Heart right ventricle (tissue), 16 donors: ENCODE results near the gene RAP1GAP2. TPM values are rescaled to one million over a fixed set of nuclear protein-coding genes. Genes with fewer than 3 reads are reported as not detected.
A peak's percentile ranks its signal among the peaks of the same experiment; 100 is the strongest.
"Not testable (repeated sequence)": the region's sequence is repeated elsewhere in the genome, so short reads cannot be mapped to it uniquely, and the experiment has no call there.

Experiments used
- ATAC-seq, 8 donors: fragments of 200-7000 bp; cut with Tn5 transposase; one replicate each; pipeline ENCODE4 v1.9.1; 2020; ENCODE audit warnings: mild to moderate bottlenecking in 8 of 8, moderate library complexity in 8 of 8, moderate number of reproducible peaks in 1 of 8
- DNase-seq, 2 donors: peaks; one replicate each; pipeline ENCODE4 v3.0.0-alpha.2; 2020
- H3K27ac ChIP-seq, 10 donors: fragments of 200-600 bp; sonication (generic) in 2 of 10; one replicate each; pipeline versions ENCODE4 v1.5.0 to v1.8.0; 2020 to 2022; ENCODE audit warnings: mild to moderate bottlenecking in 3 of 10
- H3K27me3 ChIP-seq, 7 donors: fragments of 200-600 bp; one replicate each; pipeline ENCODE4 v1.8.0; 2021 to 2022; ENCODE audit warnings: mild to moderate bottlenecking in 2 of 7
- H3K36me3 ChIP-seq, 9 donors: fragments of 200-600 bp; sonication (generic) in 1 of 9; one replicate each; pipeline versions ENCODE4 v1.5.0 to v1.8.0; 2020 to 2022; ENCODE audit warnings: mild to moderate bottlenecking in 2 of 9
- H3K4me1 ChIP-seq, 9 donors: fragments of 200-600 bp; sonication (generic) in 1 of 9; one replicate each; pipeline versions ENCODE4 v1.5.0 to v1.8.0; 2020 to 2022; ENCODE audit warnings: mild to moderate bottlenecking in 4 of 9
- H3K4me3 ChIP-seq, 10 donors: fragments of 200-600 bp; sonication (generic) in 2 of 10; one replicate each; pipeline versions ENCODE4 v1.5.0 to v1.8.0; 2020 to 2022; ENCODE audit warnings: mild to moderate bottlenecking in 7 of 10, moderate library complexity in 2 of 10
- H3K9me3 ChIP-seq, 11 donors: fragments of 200-600 bp in 10 of 11; sonication (generic) in 2 of 11; one replicate each; pipeline versions ENCODE4 v1.5.0 to v1.8.0; 2013 to 2022; ENCODE audit warnings: mild to moderate bottlenecking in 2 of 11, control low read depth in 1 of 11, moderate library complexity in 1 of 11
- WGBS, 2 donors: extraction: QIAGEN DNeasy Blood & Tissue Kit; methylation state at CpG; one replicate each; pipeline ENCODE4 v1.1.7; 2013; ENCODE audit warnings: inconsistent platforms in 1 of 2; 5-methylcytosine and 5-hydroxymethylcytosine counted together
- intact Hi-C, 10 donors: fragments of 100-400 bp; cut with DNase I; formaldehyde crosslinking; loops; one replicate each; pipeline versions ENCODE4 v1.11.1 to v1.14.2; 2022
- polyA plus RNA-seq, 2 donors: library from polyadenylated mRNA; stranded (reverse); fragments of 200-250 nt; gene quantifications; one replicate each; pipeline ENCODE4 v1.2.3, GENCODE V29; 2013
- total RNA-seq, 10 donors: library from RNA; stranded (reverse); fragmentation: NEBNext Ultra II Directional in 3 of 10; extraction: Animal tissue kit (Norgen Biotek cat#: 25700) in 3 of 10; gene quantifications; one replicate each; pipeline versions ENCODE4 v1.2.1 to v1.2.4, GENCODE V29; 2021 to 2023
- TF ChIP-seq, protein P1 (sequence below), 9 donors: fragments of 200-600 bp; sonication (generic) in 2 of 9; IDR thresholded peaks; one replicate each; pipeline versions ENCODE4 v1.5.0 to v1.8.0; 2021 to 2022; ENCODE audit warnings: antibody characterized with exemption in 9 of 9, mild to moderate bottlenecking in 5 of 9, moderate library complexity in 1 of 9
- donor health status: Arrhythmogenic right ventricular cardiomyopathy.
- donor health status: ischemic (EF 13 %, LVEDD 7.1; RV severe dilation, severe dysfunction).
- donor health status: healthy with polysubstance abuse.
- donor health status: DM: no; HTN: yes; CAD: no.
- donor health status: DM: no; HTN: no; CAD: no.
- donor health status: ischemic (EF 25% LVEDD 6.9; RV normal size, moderate dysfunction).
- donor health status: ischemic (EF 25% LVEDD 5.7; RV mildly dilated, moderate dysfunction).
- donor health status: healthy.
- donor health status: DM: yes; HTN: yes; CAD: no.
- donor health status: Ischemic cardiomyopathy.
- donor health status: ischemic (EF 35%, LVEDD 5.7; RV mildly dilated, moderate dysfunction).
- donor health status: nonischemic (EF 11% LVEDD 7.7; RV severe dilation, severe dysfunction).
- donor health status: DM: yes; HTN: yes; CAD: no.
- donor health status: PGD.
- donor health status: ischemic (EF 29% LVEDD 5.4; RV normal size, mild dysfunction).
- donor health status: nonischemic (EF 23%, LVEDD 6.1; RV moderate dilation, normal function).

RAP1GAP2 gene
- total and polyA plus RNA-seq, 12 donors: 9.5 to 51.3 (median 34.6) TPM

DNA sequence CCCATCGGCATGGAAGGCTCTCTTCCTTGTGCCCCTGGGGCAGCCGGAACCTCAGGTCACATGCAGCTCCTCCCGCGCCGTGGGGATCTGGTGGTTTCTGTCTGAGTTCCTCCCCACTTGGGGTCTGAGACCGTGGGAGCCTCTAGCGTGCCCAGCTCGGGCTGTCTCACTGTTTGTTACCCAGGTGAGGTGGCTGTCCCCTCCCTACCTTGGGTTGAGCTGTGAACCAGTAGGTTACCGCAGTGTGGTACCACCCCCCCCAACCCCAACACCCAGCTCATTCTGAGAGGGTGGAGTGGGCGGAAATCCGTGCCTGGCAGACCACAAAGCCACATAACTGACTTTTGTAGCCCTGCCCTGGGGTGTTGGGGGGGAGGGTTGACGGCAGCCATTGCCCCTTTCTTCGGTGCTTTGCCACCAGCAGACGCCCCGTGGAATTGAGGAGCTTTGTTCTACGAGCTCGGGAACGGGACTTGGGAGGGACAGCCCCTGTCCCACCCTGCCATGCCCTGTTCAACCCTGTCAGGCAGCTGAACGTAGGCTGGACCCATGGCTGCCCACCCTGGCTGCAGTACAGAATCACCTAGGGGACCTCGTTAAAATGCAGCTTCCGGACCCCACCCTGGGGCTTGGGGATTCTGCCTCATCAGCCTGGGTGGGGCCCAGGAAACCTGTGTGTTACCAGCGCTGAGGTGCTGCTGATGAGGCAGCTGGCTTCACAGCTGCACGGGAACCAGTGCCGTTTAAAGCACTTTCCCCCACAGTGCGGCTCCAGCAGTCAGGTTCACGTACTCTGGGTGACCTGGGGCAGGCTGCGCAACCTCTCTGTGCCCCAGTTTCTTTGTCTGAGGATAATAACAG lies 18.5 kb downstream of the RAP1GAP2 start:
- H3K36me3 ChIP-seq: no peaks in the 10 kb centered on the region
- ATAC-seq: peak in 7 of 8 donors; percentile 37 to 66 (median 51)
- peaks cover 0 to 39% (median 0%) of the 10 kb centered on the region in 9 donors for H3K4me1 ChIP-seq
- peak overlapping the region in 1 of 10 donors; percentile 69 for H3K27ac ChIP-seq
- no peaks in the 10 kb centered on the region for H3K9me3 ChIP-seq
- H3K27me3 ChIP-seq: peaks cover 0 to 8% (median 0%) of the 10 kb centered on the region in 7 donors
- 63 to 66% methylated on average over 27 of the region's 27 CpGs for WGBS, 2 donors
- H3K4me3 ChIP-seq: peak overlapping the region in 1 of 10 donors; percentile 46
- peak in 1 of 2 donors; percentile 13 for DNase-seq
- TF ChIP-seq, protein P1, sequence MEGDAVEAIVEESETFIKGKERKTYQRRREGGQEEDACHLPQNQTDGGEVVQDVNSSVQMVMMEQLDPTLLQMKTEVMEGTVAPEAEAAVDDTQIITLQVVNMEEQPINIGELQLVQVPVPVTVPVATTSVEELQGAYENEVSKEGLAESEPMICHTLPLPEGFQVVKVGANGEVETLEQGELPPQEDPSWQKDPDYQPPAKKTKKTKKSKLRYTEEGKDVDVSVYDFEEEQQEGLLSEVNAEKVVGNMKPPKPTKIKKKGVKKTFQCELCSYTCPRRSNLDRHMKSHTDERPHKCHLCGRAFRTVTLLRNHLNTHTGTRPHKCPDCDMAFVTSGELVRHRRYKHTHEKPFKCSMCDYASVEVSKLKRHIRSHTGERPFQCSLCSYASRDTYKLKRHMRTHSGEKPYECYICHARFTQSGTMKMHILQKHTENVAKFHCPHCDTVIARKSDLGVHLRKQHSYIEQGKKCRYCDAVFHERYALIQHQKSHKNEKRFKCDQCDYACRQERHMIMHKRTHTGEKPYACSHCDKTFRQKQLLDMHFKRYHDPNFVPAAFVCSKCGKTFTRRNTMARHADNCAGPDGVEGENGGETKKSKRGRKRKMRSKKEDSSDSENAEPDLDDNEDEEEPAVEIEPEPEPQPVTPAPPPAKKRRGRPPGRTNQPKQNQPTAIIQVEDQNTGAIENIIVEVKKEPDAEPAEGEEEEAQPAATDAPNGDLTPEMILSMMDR (IDR thresholded peaks at IDR 0.05): no peak
- intact Hi-C loops: no loop called here

DNA sequence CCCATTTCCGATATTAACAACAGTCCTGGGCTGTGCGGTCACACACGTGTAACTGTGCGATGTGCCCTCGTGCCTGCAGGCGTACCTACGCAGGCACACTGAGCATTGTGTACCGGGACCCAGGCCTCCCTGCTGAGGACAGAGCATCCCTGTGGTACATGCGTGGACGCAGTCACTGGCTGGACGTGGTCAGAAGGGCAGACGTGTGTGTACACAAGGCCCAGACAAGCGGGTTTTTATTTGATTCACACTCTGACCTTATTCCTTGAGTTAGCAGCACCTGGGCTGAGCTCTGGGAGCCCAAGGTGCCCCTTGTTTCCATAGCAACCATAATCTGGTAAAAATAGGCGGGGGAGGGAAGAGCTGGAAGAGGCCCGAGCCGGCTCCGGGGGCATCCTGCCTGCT lies 19.5 kb downstream of the RAP1GAP2 start:
- H3K9me3 ChIP-seq: no peaks in the 10 kb centered on the region
- peaks cover 0 to 13% (median 0%) of the 10 kb centered on the region in 7 donors for H3K27me3 ChIP-seq
- H3K4me1 ChIP-seq: peaks cover 0 to 39% (median 0%) of the 10 kb centered on the region in 9 donors
- intact Hi-C loops: no loop called here
- TF ChIP-seq, protein P1 (IDR thresholded peaks at IDR 0.05): no peak
- no peak overlapping the region for H3K27ac ChIP-seq
- peak in 1 of 8 donors; percentile 33 for ATAC-seq
- no peaks in the 10 kb centered on the region for H3K36me3 ChIP-seq
- DNase-seq: no peak
- no peak overlapping the region for H3K4me3 ChIP-seq
- 77 to 79% methylated on average over 17 of the region's 17 CpGs for WGBS, 2 donors

DNA sequence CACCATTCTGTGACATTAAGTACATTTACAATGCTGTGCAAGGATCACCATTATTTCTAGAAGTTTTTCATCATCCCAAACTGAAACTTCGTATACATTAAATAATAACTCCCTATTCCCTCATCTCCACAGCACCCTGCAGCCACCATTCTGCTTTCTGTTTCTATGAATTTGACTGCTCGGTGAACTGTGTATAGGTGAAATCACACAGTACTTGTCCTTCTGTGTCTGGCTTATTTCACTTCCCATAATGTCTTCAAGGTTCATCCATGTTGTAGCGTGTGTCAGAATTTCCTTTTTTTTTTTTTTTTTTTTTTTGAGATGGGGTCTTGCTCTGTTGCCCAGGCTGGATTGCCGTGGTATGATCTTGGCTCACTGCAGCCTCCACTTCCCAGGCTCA lies 20.4 kb downstream of the RAP1GAP2 start:
- Histone ChIP-seq H3K36me3 (no peaks in the 10 kb centered on the region), H3K27ac (no peak overlapping the region), H3K4me3 (no peak overlapping the region), H3K27me3 (peaks cover 0 to 13% (median 0%) of the 10 kb centered on the region in 7 donors), H3K9me3 (no peaks in the 10 kb centered on the region), H3K4me1 (peaks cover 0 to 39% (median 0%) of the 10 kb centered on the region in 9 donors)
- intact Hi-C loops: no loop called here
- TF ChIP-seq, protein P1 (IDR thresholded peaks at IDR 0.05): no peak
- DNase-seq (no peak), ATAC-seq (no peak)
- WGBS, 2 donors: no CpG with 5 or more reads among the region's 4 CpGs

DNA sequence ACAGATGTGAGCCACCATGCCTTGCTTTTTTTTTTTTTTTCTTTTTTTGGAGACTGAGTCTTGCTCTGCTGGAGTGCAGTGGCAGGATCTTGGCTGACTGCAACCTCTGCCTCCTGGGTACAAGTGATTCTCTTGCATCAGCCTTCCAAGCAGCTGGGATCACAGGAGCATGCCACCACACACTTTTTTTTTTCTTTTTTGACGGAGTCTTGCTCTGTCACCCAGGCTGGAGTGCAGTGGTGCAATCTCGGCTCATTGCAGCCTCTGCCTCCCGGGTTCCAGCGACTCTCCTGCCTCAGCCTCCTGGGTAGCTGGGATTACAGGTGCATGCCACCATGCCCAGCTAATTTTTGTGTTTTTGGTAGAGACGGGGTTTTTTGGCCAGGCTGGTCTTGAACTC lies 23.1 kb downstream of the RAP1GAP2 start:
- ATAC-seq, intact Hi-C loops, H3K4me3 ChIP-seq, DNase-seq, H3K27ac ChIP-seq, H3K36me3 ChIP-seq, H3K9me3 ChIP-seq: not testable (repeated sequence)
- H3K4me1 ChIP-seq: peaks cover 0 to 20% (median 0%) of the 10 kb centered on the region in 9 donors
- peaks cover 0 to 22% (median 0%) of the 10 kb centered on the region in 7 donors for H3K27me3 ChIP-seq
- WGBS, 2 donors: 96 to 99% methylated on average over 5 of the region's 5 CpGs
